T1000 (cell line): ENCODE measurements around the gene LIPC.

Experiments used
- DNase-seq: peaks from one replicate; lab custom pipeline; 2025; ENCODE audit warnings: mixed read lengths; lab: John Stamatoyannopoulos, UW

LIPC gene

GRCh38 chr15:58495891-58496408 is 64.2 kb downstream of the LIPC start:
- DNase-seq = no peak

- DNase-seq = no peak
Observed at GRCh38 chr15:58497046-58497785, 65.4 kb downstream of the LIPC start.

GRCh38 chr15:58498821-58499580 is 67.2 kb downstream of the LIPC start:
- DNase-seq = peak; percentile 88

- no peak for DNase-seq
Observed at GRCh38 chr15:58501006-58501405, 69.2 kb downstream of the LIPC start.

- no peak for DNase-seq
Observed at GRCh38 chr15:58501636-58502188, 69.9 kb downstream of the LIPC start.

- DNase-seq = no peak
Observed at GRCh38 chr15:58503139-58504027, 71.6 kb downstream of the LIPC start.

GRCh38 chr15:58504674-58505234 is 73.0 kb downstream of the LIPC start:
- no peak for DNase-seq

GRCh38 chr15:58505581-58505980 is 73.8 kb downstream of the LIPC start:
- no peak for DNase-seq

GRCh38 chr15:58506064-58506490 is 74.3 kb downstream of the LIPC start:
- DNase-seq = no peak

GRCh38 chr15:58506783-58507668 is 75.2 kb downstream of the LIPC start:
- DNase-seq = no peak

GRCh38 chr15:58509556-58509955 is 77.8 kb downstream of the LIPC start:
- DNase-seq = no peak

GRCh38 chr15:58510715-58511598 is 79.2 kb downstream of the LIPC start:
- DNase-seq = no peak

GRCh38 chr15:58511599-58511987 is 79.8 kb downstream of the LIPC start:
- no peak for DNase-seq

GRCh38 chr15:58512522-58512921 is 80.7 kb downstream of the LIPC start:
- DNase-seq = no peak

- no peak for DNase-seq
Observed at GRCh38 chr15:58513008-58513407, 81.2 kb downstream of the LIPC start.

- no peak for DNase-seq
Observed at GRCh38 chr15:58513726-58514336, 82.0 kb downstream of the LIPC start.

- no peak for DNase-seq
Observed at GRCh38 chr15:58515807-58516206, 84.0 kb downstream of the LIPC start.

- no peak for DNase-seq
Observed at GRCh38 chr15:58517252-58517681, 85.5 kb downstream of the LIPC start.
